Activated T-cell treated with anti-CD3 and anti-CD28 coated beads, Interleukin-2, amount 50 U/mL, for 48 hours (primary cell): ENCODE data around the gene APOL1.
A peak's percentile ranks its signal among the peaks of the same experiment; 100 is the strongest.
"Not testable (repeated sequence)": the region's sequence is repeated elsewhere in the genome, so short reads cannot be mapped to it uniquely, and the experiment has no call there.

Experiments
- DNase-seq, 2 experiments: peaks; one replicate each; pipeline ENCODE4 v3.0.0-alpha.2; 2020

APOL1 gene

DNA sequence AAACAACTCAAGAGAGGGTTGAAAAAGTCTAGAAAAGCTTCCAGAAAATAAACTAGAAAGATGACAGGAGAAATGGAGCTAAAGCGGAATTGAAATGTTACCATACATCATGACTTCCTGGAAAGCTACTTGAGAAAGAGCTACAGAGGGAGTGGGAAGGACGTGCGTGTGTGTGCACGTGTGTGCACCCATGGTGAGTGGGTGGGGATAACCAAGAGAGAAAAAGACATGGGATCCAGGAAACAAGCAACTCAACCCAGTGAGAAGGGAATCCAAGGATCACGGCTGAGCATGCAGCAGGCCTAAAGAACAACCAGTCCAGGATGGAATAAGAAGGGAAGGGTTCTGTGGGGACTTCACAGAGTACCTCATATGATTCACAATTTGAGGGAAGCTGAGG is 21.6 kb downstream of the APOL1 start:
- no peak for DNase-seq

DNA sequence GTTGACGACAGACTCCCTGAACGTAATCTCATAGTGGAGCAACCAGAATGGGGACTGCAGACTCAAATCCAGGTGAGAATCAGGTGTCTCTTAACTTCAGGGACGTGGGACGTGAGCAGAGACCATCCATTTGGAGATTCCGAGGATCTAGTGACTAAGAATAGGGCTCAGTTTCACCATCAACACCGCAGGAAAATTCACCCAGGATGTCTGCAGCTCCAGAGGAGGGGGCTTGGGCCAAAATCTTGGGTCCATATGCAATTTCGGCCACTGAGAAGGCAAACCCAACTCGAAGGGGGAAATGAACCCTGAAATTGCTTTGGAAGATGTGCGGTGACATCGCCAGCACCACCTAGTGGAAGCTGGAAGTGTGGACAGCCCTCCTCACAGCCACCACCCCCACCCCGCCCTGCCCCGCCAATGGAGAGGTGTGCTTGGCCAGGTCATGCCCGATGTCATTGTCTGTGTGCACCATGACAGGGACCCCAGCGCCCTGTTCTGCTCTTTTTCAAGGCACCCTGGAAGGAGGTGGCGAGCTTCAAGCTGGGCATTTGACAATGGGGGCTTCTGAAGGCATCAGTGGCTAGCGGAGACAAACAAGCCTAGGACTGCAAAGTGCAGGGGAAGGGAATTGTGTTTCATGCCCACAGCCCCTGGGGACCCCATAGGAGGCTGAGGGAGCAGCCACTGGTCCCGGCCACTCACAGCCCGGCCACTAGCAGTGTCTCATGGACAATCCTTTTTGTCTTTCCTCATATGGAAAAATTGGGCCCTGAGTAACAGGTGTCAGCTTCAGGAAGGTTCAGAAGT is 24.8 kb downstream of the APOL1 start:
- peak; percentile 78 to 83 for DNase-seq

GRCh38 chr22:36279219-36279666 is 26.3 kb downstream of the APOL1 start:
- DNase-seq = no peak

- no peak for DNase-seq
Observed at GRCh38 chr22:36280379-36280778, 27.4 kb downstream of the APOL1 start.

DNA sequence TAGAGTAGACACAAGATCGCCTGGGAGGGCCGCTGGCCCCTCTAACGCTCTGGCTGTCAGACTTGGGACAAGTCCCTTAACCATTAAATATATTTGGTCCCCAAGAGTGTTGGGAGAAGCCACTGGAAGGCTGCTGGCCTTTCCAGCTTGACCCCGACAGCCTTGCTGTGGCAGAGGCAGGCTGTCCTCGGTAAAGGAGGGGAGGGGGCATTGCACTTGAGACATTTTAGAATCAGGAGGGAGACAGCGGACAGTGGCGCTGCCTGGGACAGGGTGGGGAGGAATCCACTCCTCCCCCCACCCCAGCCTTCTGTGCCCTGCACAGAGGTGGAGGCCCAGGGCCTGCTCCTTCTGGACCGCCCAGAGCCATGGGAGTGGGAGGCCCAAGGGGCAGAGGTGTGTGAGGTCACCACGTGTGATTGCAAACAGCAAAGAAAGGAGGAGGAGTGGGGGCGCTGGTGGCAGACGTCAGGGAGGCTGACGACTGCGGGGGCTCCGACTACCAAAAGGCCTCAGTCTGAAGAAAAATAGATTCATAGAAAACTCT is 28.9 kb downstream of the APOL1 start:
- no peak for DNase-seq

- no peak for DNase-seq
Observed at GRCh38 chr22:36282328-36282831, 29.4 kb downstream of the APOL1 start.

DNA sequence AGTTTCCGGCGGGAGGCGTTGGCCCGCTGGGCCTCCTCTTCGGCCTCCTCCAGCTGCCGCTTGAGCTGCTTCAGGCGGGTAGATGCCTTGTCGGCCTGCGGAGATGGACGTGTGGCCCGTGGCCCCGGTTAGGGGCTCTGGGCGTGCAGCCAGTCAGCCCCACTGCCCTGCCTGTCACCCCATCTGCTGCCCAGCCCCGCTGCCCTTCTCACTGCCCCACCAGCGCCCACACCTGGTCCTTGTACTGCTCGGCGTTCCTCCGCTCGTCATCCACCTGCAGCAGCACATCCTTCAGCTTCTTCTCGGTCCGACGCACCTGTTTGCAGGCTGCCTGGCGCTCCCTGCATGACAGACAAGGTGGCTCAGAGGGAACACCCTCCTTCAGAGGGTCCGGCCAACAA is 31.2 kb downstream of the APOL1 start:
- DNase-seq = no peak

- DNase-seq = no peak
Observed at GRCh38 chr22:36285017-36285416, 32.1 kb downstream of the APOL1 start.

DNA sequence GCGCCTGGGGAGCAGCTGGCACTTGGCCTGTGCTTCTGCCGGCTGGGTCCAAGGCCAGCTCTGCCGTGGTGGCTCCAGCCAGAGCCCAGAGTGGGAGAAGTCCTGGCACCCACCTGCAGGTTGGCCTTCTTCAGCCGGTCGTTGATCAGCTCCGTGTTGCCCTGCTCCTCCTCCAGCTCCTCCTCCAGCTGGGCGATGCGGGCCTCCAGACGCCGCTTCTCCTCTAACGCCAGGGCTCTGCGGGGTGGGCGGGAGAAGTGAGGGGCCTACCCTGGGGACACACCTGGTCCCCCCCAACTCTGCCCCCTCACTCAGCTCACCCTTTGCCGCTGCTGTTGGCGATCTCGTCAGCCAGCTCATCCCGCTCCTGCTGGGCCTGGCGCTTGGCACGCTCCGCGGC is 32.6 kb downstream of the APOL1 start:
- no peak for DNase-seq

DNA sequence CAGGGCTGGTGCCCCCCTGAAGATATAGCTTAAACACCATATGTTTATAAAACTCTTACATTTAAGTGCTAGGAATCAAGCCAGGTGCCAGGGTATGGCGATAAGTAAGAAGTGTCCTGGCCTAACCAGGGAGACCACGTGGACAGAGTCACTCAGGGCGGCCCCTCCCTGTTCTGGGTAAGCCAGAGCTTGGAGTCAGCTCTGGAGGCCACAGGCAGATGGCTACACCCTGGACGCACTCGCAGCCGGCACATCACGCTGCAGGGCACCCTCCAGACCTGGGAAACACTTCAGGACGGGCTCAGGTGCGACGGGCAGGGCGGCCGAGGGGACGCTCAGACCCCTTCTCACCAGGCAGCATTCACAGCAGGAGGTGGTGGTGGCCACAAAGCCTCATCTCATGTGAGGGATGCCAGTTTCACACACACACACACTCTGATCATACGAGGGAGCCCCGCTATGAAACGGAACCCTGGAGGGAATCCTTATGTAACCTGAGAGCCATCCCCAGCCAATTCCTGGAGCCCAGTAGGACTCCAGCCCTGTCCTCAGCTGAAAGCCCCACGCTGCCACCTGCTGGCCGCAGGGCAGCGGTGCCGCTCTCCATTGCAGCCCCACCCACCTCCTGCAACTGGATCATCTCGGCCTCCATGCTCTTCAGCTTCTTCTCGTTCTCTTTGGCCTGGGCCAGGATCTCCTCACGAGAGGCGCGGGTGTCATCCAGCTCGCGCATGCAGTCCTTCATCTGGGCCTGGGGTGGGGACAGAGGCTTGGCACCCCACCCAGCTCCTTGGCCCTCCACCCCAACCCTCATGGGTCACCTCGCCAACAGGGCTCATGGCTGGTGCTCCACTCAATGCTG is 33.4 kb downstream of the APOL1 start:
- DNase-seq = peak; percentile 79 to 84

GRCh38 chr22:36287881-36288515 is 35.1 kb downstream of the APOL1 start:
- DNase-seq = no peak

GRCh38 chr22:36288571-36289405 is 35.9 kb downstream of the APOL1 start:
- no peak for DNase-seq

DNA sequence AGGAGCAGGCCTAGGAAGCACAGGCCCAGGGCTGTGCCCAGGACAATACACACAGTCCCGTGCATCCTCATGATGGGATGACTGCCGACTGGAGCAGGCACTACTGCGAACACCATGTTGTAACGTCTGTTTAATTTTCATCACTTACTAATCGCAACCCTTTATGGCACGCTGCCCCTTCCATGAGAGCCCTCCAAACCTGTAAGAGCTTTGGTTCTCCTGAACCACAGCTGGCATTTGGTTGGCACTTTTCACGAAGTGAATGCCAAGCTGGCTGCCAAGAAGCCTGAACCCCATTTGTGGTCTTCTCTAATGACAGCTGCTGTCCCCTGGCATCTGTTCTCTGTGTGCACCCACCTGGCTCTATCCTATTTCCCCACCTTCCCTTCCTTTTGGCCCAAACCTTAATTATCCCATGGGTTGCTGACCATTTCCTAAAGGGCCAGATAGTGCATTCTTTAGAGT is 36.5 kb downstream of the APOL1 start:
- no peak for DNase-seq

- DNase-seq = not testable (repeated sequence)
Observed at GRCh38 chr22:36289948-36290371, 37.0 kb downstream of the APOL1 start.

DNA sequence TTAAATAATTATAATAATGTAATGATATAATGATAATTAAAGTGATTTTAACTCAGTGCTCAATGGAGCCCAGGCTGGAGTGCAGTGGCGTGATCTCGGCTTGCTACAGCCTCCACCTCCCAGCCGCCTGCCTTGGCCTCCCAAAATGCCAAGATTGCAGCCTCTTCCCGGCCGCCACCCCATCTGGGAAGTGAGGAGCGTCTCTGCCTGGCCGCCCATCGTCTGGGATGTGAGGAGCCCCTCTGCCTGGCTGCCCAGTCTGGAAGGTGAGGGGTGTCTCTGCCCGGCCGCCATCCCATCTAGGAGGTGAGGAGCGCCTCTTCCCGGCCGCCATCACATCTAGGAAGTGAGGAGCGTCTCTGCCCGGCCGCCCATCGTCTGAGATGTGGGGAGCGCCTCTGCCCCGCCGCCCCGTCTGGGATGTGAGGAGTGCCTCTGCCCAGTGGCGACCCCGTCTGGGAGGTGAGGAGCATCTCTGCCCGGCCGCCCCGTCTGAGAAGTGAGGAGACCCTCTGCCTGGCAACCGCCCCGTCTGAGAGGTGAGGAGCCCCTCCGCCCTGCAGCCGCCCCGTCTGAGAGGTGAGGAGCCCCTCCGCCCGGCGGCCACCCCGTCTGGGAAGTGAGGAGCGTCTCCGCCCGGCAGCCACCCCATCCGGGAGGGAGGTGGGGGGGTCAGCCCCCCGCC is 37.6 kb downstream of the APOL1 start:
- DNase-seq = not testable (repeated sequence)

DNA sequence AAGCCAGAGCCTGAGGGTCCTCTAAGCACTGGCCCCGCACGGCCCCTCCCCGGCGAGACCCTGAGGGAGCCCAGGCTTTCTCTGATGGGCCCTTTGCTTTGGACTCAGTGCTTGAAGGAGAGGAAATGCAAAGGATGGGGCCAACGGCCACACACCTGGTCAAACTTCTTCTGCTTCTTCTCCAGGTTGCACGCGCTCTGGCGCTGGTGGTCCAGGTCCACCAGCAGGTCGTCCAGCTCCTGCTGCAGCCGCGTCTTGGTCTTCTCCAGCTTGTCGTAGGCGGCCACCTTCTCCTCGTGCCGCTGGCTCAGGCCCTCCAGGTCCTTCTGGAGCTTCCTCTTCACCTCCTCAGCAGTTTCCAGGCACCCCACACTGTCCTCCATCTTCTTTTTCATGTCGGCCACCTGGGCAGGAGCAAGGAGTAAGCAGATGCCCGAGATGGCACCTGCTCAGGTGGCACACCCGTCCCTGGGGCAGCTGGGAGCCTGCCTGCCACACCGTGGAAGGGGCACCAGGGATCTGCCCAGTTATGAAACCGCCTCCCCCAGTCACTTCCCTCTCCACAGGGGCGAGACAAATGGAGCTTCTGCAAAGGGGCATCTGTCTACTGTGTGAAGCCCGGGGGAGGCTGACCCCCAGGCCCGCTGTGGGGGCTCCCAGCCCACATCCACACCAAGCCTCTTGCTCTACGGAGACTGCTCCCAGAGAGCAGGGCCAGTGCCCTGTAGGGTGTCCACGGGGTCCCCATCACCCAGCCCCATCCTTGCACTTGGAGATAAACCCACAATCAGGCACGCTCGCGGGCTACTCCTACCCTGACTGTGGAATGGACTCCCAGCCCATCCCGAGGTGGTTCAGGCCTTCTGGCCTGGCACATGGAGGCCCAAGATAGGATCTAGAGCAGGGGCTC is 39.2 kb downstream of the APOL1 start:
- no peak for DNase-seq

GRCh38 chr22:36292823-36293530 is 40.0 kb downstream of the APOL1 start:
- no peak for DNase-seq

DNA sequence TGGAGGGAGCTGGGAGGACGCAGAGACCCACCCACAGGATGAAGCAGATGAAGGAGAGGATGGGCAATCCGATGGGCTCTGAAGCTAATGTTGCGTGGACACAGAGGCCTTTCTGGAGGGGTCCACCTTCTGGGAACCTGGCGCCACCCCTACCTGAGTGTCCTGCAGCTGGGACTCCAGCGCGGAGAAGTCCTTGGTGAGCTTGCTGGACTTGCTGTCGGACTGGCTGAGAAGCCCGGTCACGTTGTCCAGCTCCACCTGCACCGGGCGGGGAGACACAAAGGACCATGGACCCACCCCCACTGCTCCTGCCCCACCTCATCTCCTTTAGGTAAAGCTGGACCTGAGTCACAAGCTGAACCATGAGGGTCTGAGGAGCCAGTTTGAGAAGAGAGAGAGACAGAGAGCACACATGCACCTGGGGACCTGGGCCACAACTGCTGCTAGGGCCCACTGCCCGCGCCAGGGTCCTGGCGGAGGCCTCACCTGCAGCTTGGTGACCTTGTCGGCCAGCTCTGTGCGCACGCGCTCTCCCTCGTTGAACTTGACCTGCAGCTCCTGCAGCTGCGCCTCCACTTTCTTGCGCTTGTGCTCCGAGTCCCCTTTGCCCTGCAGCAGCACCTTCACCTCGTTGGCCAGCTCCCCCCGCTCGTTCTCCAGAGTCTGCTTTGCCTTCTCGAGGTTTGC is 40.8 kb downstream of the APOL1 start:
- DNase-seq = no peak

- DNase-seq = no peak
Observed at GRCh38 chr22:36294293-36294620, 41.3 kb downstream of the APOL1 start.
